NCI-H1417 treated with DMSO at 0.1 percent for 48 hours (cell line): Measurements from ENCODE around the gene SLC4A1.

Experiments
- DNase-seq: peaks from one replicate; lab custom pipeline; 2025; lab: John Stamatoyannopoulos, UW

SLC4A1 gene

GRCh38 chr17:44220213-44221083, 47.5 kb downstream of the SLC4A1 start:
- no peak for DNase-seq

- DNase-seq, result peak; percentile 37
Observed at GRCh38 chr17:44219616-44220212, 48.2 kb downstream of the SLC4A1 start, which contains the start of gene UBTF. Gene UBTF, minus strand, starts transcription at chr17:44219675. Its CDS starts 1,446 bp downstream, at chr17:44218229.

- no peak for DNase-seq
Observed at GRCh38 chr17:44219108-44219615, 48.8 kb downstream of the SLC4A1 start.

DNA sequence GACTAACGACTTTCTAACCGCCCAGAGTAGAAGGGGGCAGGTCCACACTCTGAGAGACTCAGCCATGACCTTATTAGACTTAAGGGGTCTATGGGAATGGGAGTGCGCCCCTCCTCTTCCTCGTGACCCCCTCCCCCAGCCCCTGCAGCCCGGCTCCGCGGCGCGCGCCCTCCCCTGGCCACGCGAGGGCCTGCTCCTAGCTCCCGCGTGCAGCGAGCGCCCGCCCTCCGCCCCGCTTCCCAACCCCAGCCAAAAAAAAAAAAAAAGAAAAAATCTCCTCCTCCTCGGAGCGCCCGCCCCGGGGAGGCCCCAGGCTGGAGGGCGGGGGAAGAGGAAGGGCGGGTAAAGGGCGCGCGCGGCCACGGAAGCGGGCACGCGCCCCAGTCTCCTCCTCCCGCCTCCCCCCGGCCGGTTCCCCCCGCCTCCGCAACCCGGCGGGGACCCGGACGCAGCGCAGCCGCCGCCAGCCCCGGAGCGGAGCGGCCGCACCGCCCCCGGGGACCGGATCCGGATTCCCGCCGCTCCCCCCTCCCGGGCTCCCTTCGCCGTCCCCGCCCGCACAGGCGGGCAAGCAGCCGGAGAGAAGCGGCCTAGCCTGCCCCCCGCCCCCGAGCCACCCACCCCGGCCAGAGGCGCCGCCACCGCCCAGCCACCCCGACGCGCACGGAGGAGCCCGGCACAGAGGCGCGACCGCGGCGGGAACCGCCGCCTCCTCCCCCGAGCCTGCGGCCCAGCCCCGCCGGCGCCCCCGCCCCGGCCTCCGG, 49.4 kb downstream of the SLC4A1 start:
- peak; percentile 61 for DNase-seq

DNA sequence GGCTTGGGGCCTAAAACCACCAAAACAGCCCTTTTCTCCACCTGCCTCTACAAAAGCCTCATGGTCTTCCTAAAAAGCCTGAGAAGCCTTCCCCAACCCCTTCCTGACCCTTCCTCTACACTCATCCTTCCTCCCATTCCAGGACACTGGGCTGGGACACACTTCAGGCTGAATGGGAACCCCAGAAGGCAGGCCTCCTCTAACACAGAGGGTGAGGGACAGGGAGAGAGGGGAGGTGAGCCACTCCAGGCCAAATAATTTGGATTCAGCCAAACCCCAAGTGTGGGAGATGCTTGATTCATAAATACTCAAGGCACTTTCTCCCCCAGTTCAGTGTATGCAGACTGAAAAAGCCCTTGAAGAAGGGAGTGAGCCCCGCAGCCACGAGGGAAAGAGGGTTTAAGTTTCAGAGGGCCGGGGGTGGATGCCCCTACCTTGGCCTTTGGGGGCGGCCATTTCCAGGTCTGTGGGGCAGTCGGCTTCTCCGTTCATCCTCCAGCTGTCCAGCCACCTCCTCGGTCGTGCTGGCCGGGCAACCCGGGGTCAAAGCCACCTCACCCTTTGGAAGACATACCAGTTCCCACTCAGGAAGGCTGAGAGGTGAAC, 50.1 kb downstream of the SLC4A1 start:
- no peak for DNase-seq

DNA sequence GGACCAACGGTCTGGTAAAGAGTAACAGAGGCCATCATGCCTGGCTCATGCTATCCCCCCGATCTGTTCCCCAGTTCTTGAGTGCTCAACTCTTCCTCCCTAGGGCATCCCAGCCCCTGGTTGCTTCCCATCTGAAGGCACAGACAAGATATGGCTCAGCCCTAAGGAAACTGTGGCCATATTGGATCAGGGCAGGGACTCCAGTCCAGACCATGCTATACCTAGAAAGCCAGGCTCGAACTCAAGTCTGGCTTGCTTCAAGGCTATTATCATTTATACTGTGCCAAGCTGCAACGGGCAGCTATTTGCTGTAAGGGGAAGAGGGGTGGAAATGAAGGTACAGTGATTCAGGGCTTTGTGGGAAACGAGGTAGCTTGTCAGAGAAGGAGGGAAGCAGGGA, 51.2 kb downstream of the SLC4A1 start:
- DNase-seq, result no peak

DNA sequence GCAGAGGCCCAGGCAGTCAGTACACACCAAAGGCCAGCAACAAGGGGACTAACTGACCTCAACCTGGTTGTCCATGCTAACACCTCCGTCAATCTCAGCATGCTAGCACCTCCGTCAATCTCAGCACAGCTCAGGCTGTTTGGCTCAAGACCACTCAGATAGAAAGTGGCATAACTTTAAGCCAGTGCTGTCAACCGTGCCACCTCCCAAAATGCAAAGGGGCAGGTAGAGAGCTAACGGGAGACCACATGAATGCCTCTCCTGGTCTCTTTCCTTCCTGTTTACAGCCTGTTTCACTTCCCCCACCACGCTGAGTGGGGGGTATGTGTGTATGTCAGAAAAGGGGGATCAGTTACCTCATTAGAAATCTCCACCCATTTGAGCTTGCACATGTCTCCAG, 51.8 kb downstream of the SLC4A1 start:
- no peak for DNase-seq

- no peak for DNase-seq
Observed at GRCh38 chr17:44214896-44215295, 53.0 kb downstream of the SLC4A1 start.

- DNase-seq, result no peak
Observed at GRCh38 chr17:44214230-44214494, 53.8 kb downstream of the SLC4A1 start.

DNA sequence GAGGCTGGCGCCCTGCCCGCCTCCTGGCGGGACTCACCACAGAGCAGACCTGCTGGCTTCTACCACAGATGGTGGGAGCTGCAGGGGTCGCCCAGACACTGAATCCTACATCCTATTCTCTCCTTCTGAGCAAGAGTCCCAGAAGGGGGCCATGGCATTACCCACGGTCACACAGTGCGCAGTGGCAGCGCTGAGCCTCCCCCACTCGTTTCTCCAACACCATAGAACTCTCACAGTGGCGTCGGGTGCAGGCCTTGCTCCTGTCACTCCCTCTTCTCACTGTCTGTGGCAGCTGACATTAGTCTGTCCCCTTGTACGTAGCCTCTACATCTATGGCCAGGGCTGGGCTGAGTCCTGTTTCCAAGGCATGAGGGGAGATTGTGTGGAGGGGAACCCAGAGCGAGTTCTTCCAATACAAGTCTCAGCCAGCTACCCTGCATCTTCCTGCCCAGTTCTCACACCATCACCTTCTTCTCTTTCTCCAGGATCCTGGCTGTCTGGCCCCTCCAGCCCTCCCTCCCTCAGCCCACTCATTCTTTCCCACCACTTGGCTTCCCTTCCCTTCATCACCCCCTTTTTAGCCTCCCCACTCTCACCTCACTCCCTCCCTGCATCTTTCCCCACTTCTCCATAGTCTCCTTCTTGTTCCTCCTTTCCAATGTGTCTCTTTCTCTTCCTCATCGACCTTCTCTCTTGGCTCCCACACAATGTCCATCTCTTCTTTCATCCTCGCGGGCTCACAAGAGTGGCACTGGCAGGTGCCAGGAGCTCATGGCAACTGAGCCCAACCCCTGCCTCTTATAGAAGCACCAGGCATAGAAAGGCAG, 54.3 kb downstream of the SLC4A1 start:
- no peak for DNase-seq

DNA sequence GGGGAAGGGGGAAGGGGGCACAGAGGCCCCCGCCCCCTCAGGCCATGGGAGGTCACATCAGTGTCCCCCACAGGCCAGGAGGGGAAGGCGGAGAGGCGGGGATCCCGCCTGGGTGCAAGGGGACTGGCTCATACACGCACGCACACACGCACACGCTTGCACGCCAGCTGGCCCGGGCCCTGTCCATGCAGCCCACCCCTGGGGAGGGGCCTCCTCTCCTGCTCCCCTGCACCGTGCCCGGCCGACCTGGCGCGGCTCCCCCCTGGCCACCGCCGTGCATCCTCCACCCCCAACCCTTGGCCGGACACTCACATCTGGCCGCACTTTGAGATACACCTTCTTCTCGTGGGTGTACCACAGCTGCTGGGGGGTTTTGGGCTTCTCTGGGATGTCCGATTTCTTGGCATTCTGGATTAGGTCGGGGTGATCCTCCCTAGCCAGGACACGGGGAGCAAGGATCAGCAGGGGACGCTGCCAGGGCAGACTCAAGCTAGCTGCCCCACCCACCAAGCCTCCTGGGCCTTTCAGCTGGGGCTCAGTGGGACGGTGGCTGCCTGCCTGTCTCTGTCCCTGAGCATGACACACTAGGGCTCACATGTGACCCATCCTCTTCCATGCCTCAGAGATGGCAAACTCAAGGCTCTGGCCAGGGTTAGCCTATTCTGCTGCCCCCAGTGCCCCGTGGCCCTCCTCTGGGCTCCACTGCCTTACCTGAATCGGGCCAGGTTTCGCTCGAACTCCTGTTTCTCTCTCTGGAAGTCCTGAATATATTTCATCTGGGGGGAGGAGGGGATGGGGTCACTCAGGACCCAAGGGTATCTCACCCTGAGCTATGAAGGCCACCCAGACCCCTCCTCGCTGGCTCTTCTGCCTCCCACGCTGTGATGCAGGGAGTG, 55.2 kb downstream of the SLC4A1 start:
- no peak for DNase-seq

DNA sequence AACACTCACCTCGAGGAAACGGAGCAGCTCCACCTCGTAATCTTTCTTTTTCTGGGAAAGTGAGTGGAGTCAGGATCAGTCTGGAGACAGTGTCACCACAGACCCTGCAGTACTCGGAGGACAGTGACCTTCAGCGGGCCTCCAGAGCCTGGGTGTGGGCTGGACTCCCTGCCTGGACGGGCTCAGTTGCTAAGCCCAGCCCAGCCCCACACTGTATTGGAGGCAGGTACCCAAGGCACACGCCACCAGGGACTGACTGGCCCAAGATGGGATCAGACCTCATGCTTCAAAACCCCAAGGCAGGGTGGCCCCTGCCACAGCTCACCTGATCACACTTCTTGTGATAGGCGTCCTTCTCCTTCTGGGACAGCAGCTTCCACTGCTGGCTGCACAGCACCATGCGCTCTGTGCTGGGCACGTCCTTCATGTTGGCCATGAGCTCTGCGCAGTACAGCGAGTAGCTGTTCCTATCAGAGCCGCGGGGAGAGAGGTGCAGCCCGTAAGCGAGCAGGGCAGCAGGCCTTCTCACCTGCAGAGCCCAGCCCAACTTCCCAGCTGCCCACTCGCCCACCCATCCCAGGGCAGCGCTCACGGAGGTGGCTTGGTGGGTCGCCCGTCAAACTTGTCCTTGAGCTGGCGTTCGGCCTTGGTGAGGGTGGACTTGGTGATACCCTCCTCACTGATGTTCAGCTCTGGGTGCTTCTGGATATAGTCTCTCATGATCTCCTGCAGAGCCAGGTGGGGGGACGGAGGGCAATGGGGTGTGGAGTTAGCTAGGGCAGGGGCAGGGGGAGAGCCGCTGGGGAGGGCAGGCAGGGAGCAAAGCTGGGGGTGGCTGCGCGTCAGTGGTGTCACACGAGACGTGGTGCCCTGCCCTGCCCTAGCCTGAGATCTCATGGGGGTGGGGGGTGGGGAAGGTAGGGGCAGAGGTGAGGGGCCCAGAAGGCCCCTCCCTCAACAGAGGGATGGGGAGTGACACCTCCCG, 56.4 kb downstream of the SLC4A1 start:
- DNase-seq, result no peak

DNA sequence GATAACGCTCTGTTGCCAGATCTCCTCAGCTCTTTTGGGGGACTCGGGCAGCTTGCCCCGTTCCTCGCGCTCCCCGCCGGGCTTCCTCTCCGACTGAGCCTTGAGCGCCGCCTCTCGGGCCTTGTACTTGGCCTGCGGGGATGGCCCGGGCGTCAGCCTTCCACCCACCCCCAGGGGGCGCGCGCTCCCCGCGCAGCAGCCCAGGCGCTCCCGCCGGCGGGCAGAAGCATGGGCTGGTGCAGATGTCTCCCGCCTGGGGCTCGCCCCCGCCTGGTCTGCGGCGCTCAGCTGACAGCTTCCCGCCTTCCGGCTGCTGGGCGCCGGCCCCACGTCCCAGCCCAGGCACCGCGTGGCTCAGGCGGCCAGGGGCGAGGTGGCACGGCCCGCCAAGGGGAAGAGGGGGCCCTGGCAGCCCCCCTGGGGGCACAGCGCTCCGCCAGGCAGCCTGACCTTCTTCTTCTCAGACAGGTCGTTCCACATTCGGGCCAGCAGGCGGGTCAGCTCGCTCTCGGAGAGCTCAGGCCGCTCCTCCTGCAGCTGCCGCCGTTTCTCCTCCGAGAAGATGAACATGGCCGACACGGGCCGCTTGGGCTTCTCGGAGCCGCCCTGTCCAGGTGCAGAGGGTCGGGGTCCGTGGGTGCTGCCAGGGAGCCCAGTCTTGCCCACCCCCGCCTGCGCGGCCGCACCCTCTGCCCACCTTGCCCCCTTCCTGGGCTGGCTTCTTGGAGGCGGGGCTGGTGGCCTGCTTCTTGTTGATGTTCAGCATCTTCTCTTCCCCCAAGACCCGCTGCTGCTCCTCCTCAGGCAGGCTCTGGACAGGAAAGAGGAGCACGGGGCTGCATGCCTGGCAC, 57.4 kb downstream of the SLC4A1 start:
- no peak for DNase-seq

GRCh38 chr17:44209786-44210341, 58.1 kb downstream of the SLC4A1 start:
- DNase-seq, result no peak

- no peak for DNase-seq
Observed at GRCh38 chr17:44207743-44208142, 60.2 kb downstream of the SLC4A1 start.

DNA sequence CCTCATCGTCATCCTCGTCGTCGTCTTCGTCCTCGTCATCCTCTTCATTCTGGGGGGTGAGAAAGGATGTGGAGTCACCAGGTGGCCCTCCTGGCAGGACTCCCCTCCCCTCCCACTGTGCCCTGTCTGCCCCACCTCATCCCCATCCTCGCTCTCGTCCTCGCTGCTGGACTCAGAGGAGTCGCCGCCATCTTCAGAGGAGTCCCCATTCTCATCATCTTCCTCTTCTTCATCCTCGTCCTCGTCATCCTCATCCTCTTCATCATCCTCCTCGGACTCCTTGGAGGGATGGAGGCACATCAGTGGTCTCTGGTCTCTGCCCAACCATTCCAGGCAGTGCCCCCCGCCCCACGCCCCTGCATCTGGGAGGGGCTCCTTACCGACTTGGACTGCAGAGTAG, 60.6 kb downstream of the SLC4A1 start:
- DNase-seq, result no peak

- DNase-seq, result no peak
Observed at GRCh38 chr17:44206825-44207155, 61.1 kb downstream of the SLC4A1 start.
